CD14-positive monocyte (primary cell): Measurements from ENCODE around the gene SMARCA2. TPM values are rescaled to one million over a fixed set of nuclear protein-coding genes. Genes with fewer than 3 reads are reported as not detected.

Source experiments
- DNase-seq, 3 donors: peaks; one replicate each; pipeline ENCODE4 v3.0.0-alpha.2; 2011 to 2022
- H2AFZ ChIP-seq: 2 replicates; pipeline ENCODE4 v1.6.0; 2012; ENCODE audit warnings: mild to moderate bottlenecking, low read depth, low read length, inconsistent platforms; ENCODE audit not compliant: insufficient read depth, poor library complexity, severe bottlenecking
- H3K27ac ChIP-seq, 2 donors: 1 replicate in 1 of 2; 2 replicates in 1 of 2; pipeline ENCODE4 v1.5.1; 2012 to 2013; ENCODE audit warnings: low read length in 2 of 2, control low read depth in 1 of 2, inconsistent platforms in 1 of 2, low read depth in 1 of 2, mild to moderate bottlenecking in 1 of 2
- H3K27me3 ChIP-seq, 2 donors: one replicate each; pipeline versions ENCODE4 v1.6.0 to v1.6.1; 2011 to 2013; ENCODE audit warnings: low read length in 2 of 2; ENCODE audit not compliant: control insufficient read depth in 2 of 2, insufficient read depth in 2 of 2
- H3K36me3 ChIP-seq, 2 donors: replicated peaks in 1 of 2; 1 replicate in 1 of 2; 2 replicates in 1 of 2; pipeline versions ENCODE4 v1.5.1 to v1.6.1; 2012 to 2013; ENCODE audit warnings: low read length in 2 of 2, control low read depth in 1 of 2, inconsistent platforms in 1 of 2, mild to moderate bottlenecking in 1 of 2; ENCODE audit not compliant: insufficient read depth in 2 of 2, control insufficient read depth in 1 of 2
- H3K4me1 ChIP-seq, 2 donors: 1 replicate in 1 of 2; 2 replicates in 1 of 2; pipeline versions ENCODE4 v1.5.1 to v1.6.1; 2012 to 2013; ENCODE audit warnings: low read length in 2 of 2, control low read depth in 1 of 2, inconsistent platforms in 1 of 2, mild to moderate bottlenecking in 1 of 2, moderate library complexity in 1 of 2; ENCODE audit not compliant: insufficient read depth in 2 of 2, control insufficient read depth in 1 of 2
- H3K4me2 ChIP-seq: replicated peaks from 2 replicates; pipeline ENCODE3; 2012; ENCODE audit warnings: low read length, moderate library complexity, mild to moderate bottlenecking; ENCODE audit not compliant: poor library complexity, severe bottlenecking; ENCODE audit errors: extremely low read depth
- H3K4me3 ChIP-seq, 3 experiments: fragments of 200-600 bp in 1 of 3; sonication (generic) in 1 of 3; replicated peaks in 1 of 3; 1 replicate in 2 of 3; 2 replicates in 1 of 3; pipeline ENCODE4 v1.5.1; 2011 to 2013; ENCODE audit warnings: low read length in 3 of 3, mild to moderate bottlenecking in 3 of 3, control low read depth in 2 of 3, low read depth in 2 of 3, inconsistent platforms in 1 of 3, moderate library complexity in 1 of 3
- H3K79me2 ChIP-seq: 2 replicates; pipeline ENCODE4 v1.6.0; 2012; ENCODE audit warnings: mild to moderate bottlenecking, control low read depth, inconsistent platforms, low read length, moderate library complexity; ENCODE audit not compliant: insufficient read depth
- H3K9ac ChIP-seq: 2 replicates; pipeline ENCODE4 v1.6.0; 2017; ENCODE audit warnings: low read length, mild to moderate bottlenecking; ENCODE audit not compliant: insufficient read depth, poor library complexity, severe bottlenecking
- H3K9me3 ChIP-seq, 2 donors: replicated peaks in 1 of 2; 1 replicate in 1 of 2; 2 replicates in 1 of 2; pipeline versions ENCODE4 v1.5.1 to v1.6.1; 2012 to 2013; ENCODE audit warnings: low read length in 2 of 2, control low read depth in 1 of 2; ENCODE audit not compliant: control insufficient read depth in 1 of 2, insufficient read depth in 1 of 2
- H4K20me1 ChIP-seq: 2 replicates; pipeline ENCODE4 v1.6.0; 2012; ENCODE audit warnings: mild to moderate bottlenecking, low read length, control low read depth, moderate library complexity; ENCODE audit not compliant: insufficient read depth
- H3K27ac Mint-ChIP-seq, 7 donors: one replicate each; pipeline ENCODE4 v1.8.0; 2020; ENCODE audit warnings: mild to moderate bottlenecking in 7 of 7, mixed read lengths in 7 of 7, moderate library complexity in 6 of 7, inconsistent platforms in 2 of 7
- H3K27me3 Mint-ChIP-seq, 3 donors: one replicate each; pipeline ENCODE4 v1.8.0; 2021 to 2022; ENCODE audit warnings: low read depth in 3 of 3, mild to moderate bottlenecking in 3 of 3, mixed read lengths in 3 of 3, moderate library complexity in 3 of 3, inconsistent platforms in 1 of 3
- H3K36me3 Mint-ChIP-seq, 2 donors: one replicate each; pipeline ENCODE4 v1.8.0; 2020; ENCODE audit warnings: mixed read lengths in 2 of 2, inconsistent platforms in 1 of 2, mild to moderate bottlenecking in 1 of 2
- H3K4me1 Mint-ChIP-seq: one replicate; pipeline ENCODE4 v1.8.0; 2020; ENCODE audit warnings: mild to moderate bottlenecking, mixed read lengths
- H3K4me3 Mint-ChIP-seq, 2 donors: one replicate each; pipeline ENCODE4 v1.8.0; 2020; ENCODE audit warnings: mild to moderate bottlenecking in 2 of 2, mixed read lengths in 2 of 2, moderate library complexity in 1 of 2
- H3K9me3 Mint-ChIP-seq, 7 donors: one replicate each; pipeline ENCODE4 v1.8.0; 2020 to 2022; ENCODE audit warnings: mixed read lengths in 7 of 7, mild to moderate bottlenecking in 6 of 7, moderate library complexity in 6 of 7, inconsistent platforms in 2 of 7
- WGBS: methylation state at CpG from one replicate; pipeline ENCODE4 v1.1.5; 2013; ENCODE audit warnings: missing lambda C conversion rate; ENCODE audit not compliant: insufficient coverage; 5-methylcytosine and 5-hydroxymethylcytosine counted together
- intact Hi-C, 2 donors: fragments of 100-400 bp; cut with micrococcal nuclease; formaldehyde crosslinking; loops; one replicate each; pipeline versions ENCODE4 v1.15.0 to v1.15.1; 2023
- polyA plus RNA-seq, 3 donors: library from polyadenylated mRNA; depleted of rRNA in 1 of 3; unstranded in 2 of 3; stranded (reverse) in 1 of 3; fragments of 300-500 nt in 2 of 3; fragments of >200 nt in 1 of 3; fragmentation: Illumina TruSeq in 2 of 3; gene quantifications; 1 replicate in 2 of 3; 2 replicates in 1 of 3; pipeline ENCODE4 v1.2.3, GENCODE V29; 2012 to 2021
- TF ChIP-seq, protein P1 (sequence below): fragments of 200-600 bp; IDR thresholded peaks from one replicate; pipeline ENCODE4 v1.8.0; 2022; ENCODE audit warnings: antibody characterized with exemption, mild to moderate bottlenecking

Gene SMARCA2
- polyA plus RNA-seq, 3 donors: 11.0 to 54.7 (median 11.8) TPM

DNA sequence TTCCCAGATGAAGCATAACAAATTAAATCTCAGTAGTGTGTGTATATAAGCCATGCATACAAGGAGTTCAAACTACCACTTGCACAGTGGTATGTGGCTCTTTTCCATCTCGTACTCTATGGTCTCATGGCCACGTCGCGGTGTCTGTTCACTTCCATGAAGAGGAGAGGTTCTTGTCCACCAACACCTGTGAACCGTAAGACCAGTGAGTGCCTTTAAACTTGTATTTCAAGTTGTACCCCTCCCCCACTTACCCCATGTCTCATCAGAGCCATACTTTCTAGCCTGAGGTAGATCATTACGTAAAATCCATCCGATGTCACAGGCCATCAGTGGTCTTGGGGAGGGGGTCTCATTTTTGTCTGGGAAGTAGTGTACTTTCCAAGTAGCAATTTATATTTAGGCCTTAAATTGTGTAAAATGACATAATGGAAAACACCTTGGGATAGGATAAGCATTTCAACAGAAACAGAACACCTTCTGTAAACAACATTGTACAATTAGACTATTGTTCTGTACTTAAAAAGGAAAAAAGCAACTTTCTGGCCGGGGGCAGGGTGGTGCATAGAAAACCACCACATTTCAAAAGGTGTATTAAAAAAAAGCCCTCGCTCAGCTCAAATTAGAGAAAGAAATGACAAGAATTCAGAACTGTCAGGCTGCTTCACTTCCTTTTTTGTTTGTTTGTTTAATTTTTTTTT lies 163.0 kb downstream of the SMARCA2 start:
- no peak overlapping the region for H3K4me2 ChIP-seq
- no peaks in the 10 kb centered on the region for H3K4me1 Mint-ChIP-seq
- no peaks in the 10 kb centered on the region for H3K9me3 ChIP-seq
- H3K27ac Mint-ChIP-seq: peak overlapping the region in 2 of 7 donors; percentile 8 to 23
- no peak overlapping the region for H3K27ac ChIP-seq
- H3K4me3 Mint-ChIP-seq: no peak overlapping the region
- intact Hi-C loops: loop anchor here in 1 of 2 donors (5.0 kb wide), 1 partner anchor 36 kb away; no protein-coding TSS in a partner anchor
- H3K36me3 Mint-ChIP-seq: peaks cover 29 to 30% of the 10 kb centered on the region in 2 donors
- H3K36me3 ChIP-seq: peaks cover 6 to 52% of the 10 kb centered on the region in 2 donors
- no peaks in the 10 kb centered on the region for H3K27me3 ChIP-seq
- H3K79me2 ChIP-seq: peaks cover 16% of the 10 kb centered on the region
- no peaks in the 10 kb centered on the region for H3K9me3 Mint-ChIP-seq
- H4K20me1 ChIP-seq: peaks cover 6% of the 10 kb centered on the region
- H3K9ac ChIP-seq: no peak overlapping the region
- no peaks in the 10 kb centered on the region for H3K4me1 ChIP-seq
- 96% methylated on average over 5 of the region's 9 CpGs for WGBS
- no peak overlapping the region for H3K4me3 ChIP-seq
- DNase-seq: no peak
- no peaks in the 10 kb centered on the region for H3K27me3 Mint-ChIP-seq
- TF ChIP-seq, protein P1, sequence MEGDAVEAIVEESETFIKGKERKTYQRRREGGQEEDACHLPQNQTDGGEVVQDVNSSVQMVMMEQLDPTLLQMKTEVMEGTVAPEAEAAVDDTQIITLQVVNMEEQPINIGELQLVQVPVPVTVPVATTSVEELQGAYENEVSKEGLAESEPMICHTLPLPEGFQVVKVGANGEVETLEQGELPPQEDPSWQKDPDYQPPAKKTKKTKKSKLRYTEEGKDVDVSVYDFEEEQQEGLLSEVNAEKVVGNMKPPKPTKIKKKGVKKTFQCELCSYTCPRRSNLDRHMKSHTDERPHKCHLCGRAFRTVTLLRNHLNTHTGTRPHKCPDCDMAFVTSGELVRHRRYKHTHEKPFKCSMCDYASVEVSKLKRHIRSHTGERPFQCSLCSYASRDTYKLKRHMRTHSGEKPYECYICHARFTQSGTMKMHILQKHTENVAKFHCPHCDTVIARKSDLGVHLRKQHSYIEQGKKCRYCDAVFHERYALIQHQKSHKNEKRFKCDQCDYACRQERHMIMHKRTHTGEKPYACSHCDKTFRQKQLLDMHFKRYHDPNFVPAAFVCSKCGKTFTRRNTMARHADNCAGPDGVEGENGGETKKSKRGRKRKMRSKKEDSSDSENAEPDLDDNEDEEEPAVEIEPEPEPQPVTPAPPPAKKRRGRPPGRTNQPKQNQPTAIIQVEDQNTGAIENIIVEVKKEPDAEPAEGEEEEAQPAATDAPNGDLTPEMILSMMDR: no peak
- H2AFZ ChIP-seq: no peak overlapping the region

DNA sequence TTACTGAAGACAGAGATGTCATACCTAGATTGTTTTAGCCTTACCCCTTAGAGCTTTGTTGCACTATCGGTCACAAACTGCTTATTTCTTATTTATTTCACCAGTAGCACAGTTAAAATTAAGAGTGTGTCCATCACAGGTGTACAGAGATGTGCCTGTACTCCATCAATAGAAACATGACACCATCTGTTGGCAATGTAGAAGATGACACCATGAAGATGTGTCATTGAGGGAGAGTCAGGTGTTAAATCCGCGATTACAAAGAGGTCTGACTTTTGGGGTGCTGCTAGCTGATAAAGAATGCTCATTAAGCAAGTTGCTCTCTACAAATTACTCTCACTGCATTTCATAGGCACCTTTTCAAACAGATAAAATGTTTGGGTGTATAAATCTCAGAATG lies 164.4 kb downstream of the SMARCA2 start:
- Mint-ChIP-seq H3K4me1 (no peaks in the 10 kb centered on the region), H3K4me3 (no peak overlapping the region), H3K27ac (no peak overlapping the region), H3K27me3 (no peaks in the 10 kb centered on the region), H3K9me3 (no peaks in the 10 kb centered on the region), H3K36me3 (peaks cover 32 to 43% of the 10 kb centered on the region in 2 donors)
- no peak overlapping the region for H3K4me3 ChIP-seq
- H2AFZ ChIP-seq: no peak overlapping the region
- intact Hi-C loops: loop anchor here in 1 of 2 donors (5.0 kb wide), 1 partner anchor 37 kb away; no protein-coding TSS in a partner anchor
- no peaks in the 10 kb centered on the region for H3K4me1 ChIP-seq
- peaks cover 12% of the 10 kb centered on the region for H3K79me2 ChIP-seq
- DNase-seq: no peak
- TF ChIP-seq, protein P1: no peak
- no peaks in the 10 kb centered on the region for H3K9me3 ChIP-seq
- no peak overlapping the region for H3K27ac ChIP-seq
- H3K4me2 ChIP-seq: no peak overlapping the region
- no peaks in the 10 kb centered on the region for H3K27me3 ChIP-seq
- no peak overlapping the region for H3K9ac ChIP-seq
- H3K36me3 ChIP-seq: peaks cover 18 to 57% of the 10 kb centered on the region in 2 donors
- no CpG with 5 or more reads among the region's 3 CpGs for WGBS
- peaks cover 6% of the 10 kb centered on the region for H4K20me1 ChIP-seq
